IMR-90 (cell line): ENCODE results near the gene KRT72.

Experiments
- BHLHE40 ChIP-seq: fragments of 150-350 bp; IDR thresholded peaks from 2 replicates; pipeline ENCODE4 v1.6.1; 2016; ENCODE audit warnings: mild to moderate bottlenecking, low read depth, low read length
- CEBPB ChIP-seq: IDR thresholded peaks from 2 replicates; pipeline ENCODE4 v1.6.1; 2012; ENCODE audit warnings: low read depth, low read length, improper control_type of control experiment
- CHD1 ChIP-seq: IDR thresholded peaks from 2 replicates; pipeline ENCODE4 v1.6.1; 2012; ENCODE audit warnings: low read depth, low read length, improper control_type of control experiment
- CTCF ChIP-seq: conservative IDR thresholded peaks from 2 replicates; pipeline ENCODE4 v1.5.1; 2012; ENCODE audit warnings: mild to moderate bottlenecking, low read depth, low read length, improper control_type of control experiment
- ELK1 ChIP-seq: fragments of 150-350 bp; IDR thresholded peaks from 2 replicates; pipeline ENCODE4 v1.6.1; 2016; ENCODE audit warnings: low read depth, mild to moderate bottlenecking, low read length, moderate library complexity, borderline replicate concordance
- MXI1 ChIP-seq: IDR thresholded peaks from 2 replicates; pipeline ENCODE4 v1.6.1; 2012; ENCODE audit warnings: low read depth, mild to moderate bottlenecking, low read length, moderate library complexity, borderline replicate concordance
- POLR2A ChIP-seq: IDR thresholded peaks from 2 replicates; pipeline ENCODE4 v1.6.1; 2012; ENCODE audit warnings: mild to moderate bottlenecking, low read depth, low read length
- RAD21 ChIP-seq: IDR thresholded peaks from 2 replicates; pipeline ENCODE4 v1.6.1; 2012; ENCODE audit warnings: low read length, improper control_type of control experiment
- SMC3 ChIP-seq: fragments of 150-350 bp; IDR thresholded peaks from 2 replicates; pipeline ENCODE4 v1.6.1; 2016; ENCODE audit warnings: low read depth, mild to moderate bottlenecking, antibody characterized with exemption, low read length, moderate library complexity
- USF2 ChIP-seq: fragments of 150-350 bp; IDR thresholded peaks from 2 replicates; pipeline ENCODE4 v1.6.1; 2017; ENCODE audit warnings: mild to moderate bottlenecking, antibody characterized with exemption, low read length, low read depth

- TF ChIP-seq BHLHE40 = no peak
- TF ChIP-seq ELK1 = no peak
- TF ChIP-seq POLR2A = no peak
- TF ChIP-seq SMC3 = no peak
- TF ChIP-seq CTCF = no peak
- no peak for TF ChIP-seq CEBPB
- no peak for TF ChIP-seq USF2
- TF ChIP-seq RAD21 = no peak
- TF ChIP-seq MXI1 = no peak
- TF ChIP-seq CHD1 = no peak
Measured at GRCh38 chr12:52646613-52647012, 45.4 kb upstream of the KRT72 start.
